Ovary (tissue), 9 donors: ENCODE data around the gene MMAB. TPM values are rescaled to one million over a fixed set of nuclear protein-coding genes. Genes with fewer than 3 reads are reported as not detected.

ENCODE experiments used
- DNase-seq, 5 donors: peaks; one replicate each; pipeline ENCODE4 v3.0.0-alpha.2; 2019 to 2020
- H3K27ac ChIP-seq, 2 donors: fragments of 200-600 bp; one replicate each; pipeline versions ENCODE4 v1.5.1 to v1.8.0; 2019 to 2022
- H3K27me3 ChIP-seq: fragments of 200-600 bp; one replicate; pipeline ENCODE4 v1.8.0; 2022
- H3K36me3 ChIP-seq: fragments of 200-600 bp; sonication (generic); one replicate; pipeline ENCODE4 v1.5.1; 2019
- H3K4me1 ChIP-seq: one replicate; pipeline ENCODE4 v1.8.1; 2013; ENCODE audit warnings: mild to moderate bottlenecking, moderate library complexity; ENCODE audit not compliant: insufficient read depth
- H3K4me3 ChIP-seq: fragments of 200-600 bp; sonication (generic); one replicate; pipeline ENCODE4 v1.5.1; 2017
- H3K9me3 ChIP-seq, 2 donors: fragments of 200-600 bp in 1 of 2; sonication (generic) in 1 of 2; one replicate each; pipeline versions ENCODE4 v1.5.1 to v1.8.1; 2013 to 2019; ENCODE audit warnings: mild to moderate bottlenecking in 1 of 2, moderate library complexity in 1 of 2
- EP300 ChIP-seq: sonication (generic); formaldehyde crosslinking; IDR thresholded peaks from one replicate; pipeline ENCODE4 v1.6.1; 2017; ENCODE audit warnings: antibody characterized with exemption
- POLR2A ChIP-seq: fragments of 450-650 bp; IDR thresholded peaks from one replicate; pipeline ENCODE4 v1.6.1; 2017; ENCODE audit warnings: antibody characterized with exemption, mild to moderate bottlenecking, moderate library complexity
- WGBS, 3 donors: extraction: QIAGEN DNeasy Blood & Tissue Kit in 1 of 3; methylation state at CpG; one replicate each; pipeline versions ENCODE4 v1.1.5 to v1.1.7; 2013 to 2017; 5-methylcytosine and 5-hydroxymethylcytosine counted together
- intact Hi-C, 4 donors: fragments of 100-400 bp; cut with DNase I; formaldehyde crosslinking; loops; one replicate each; pipeline versions ENCODE4 v1.11.0 to v1.15.1; 2022 to 2023
- polyA plus RNA-seq, 2 donors: library from polyadenylated mRNA; stranded (reverse); fragments of 200-250 nt in 1 of 2; fragments of 350-450 nt in 1 of 2; fragmentation: Illumina TruSeq in 1 of 2; extraction: RNeasy Lipid Tissue Mini Kit (QIAGEN cat#74804) in 1 of 2; gene quantifications; one replicate each; pipeline ENCODE4 v1.2.3, GENCODE V29; 2013 to 2014
- total RNA-seq, 7 donors: library from RNA; depleted of rRNA in 2 of 7; stranded (reverse); fragments of >200 nt in 2 of 7; fragmentation: NEBNext Ultra II Directional in 3 of 7; extraction: Animal tissue kit (Norgen Biotek cat#: 25700) in 3 of 7; gene quantifications; one replicate each; pipeline versions ENCODE4 v1.1.0 to v1.2.4, GENCODE V29; 2016 to 2023
- TF ChIP-seq, protein P1 (sequence below), 3 donors: fragments of 450-650 bp in 2 of 3; fragments of 200-600 bp in 1 of 3; IDR thresholded peaks; one replicate each; pipeline versions ENCODE4 v1.5.1 to v1.8.0; 2016 to 2022; ENCODE audit warnings: antibody characterized with exemption in 3 of 3, mild to moderate bottlenecking in 1 of 3
- donor health status: DM: no; HTN: no; CAD: no; lungs with moderate emphysema.
- donor health status: DM: no; HTN: no; CAD: no.
- donor health status: Bipolar disorder and iron deficiency.
- donor health status: DM: yes; HTN: yes; CAD: no.
- donor health status: DM: no; HTN: no; CAD: no.
- donor health status: DM: yes; HTN: yes; CAD: no.

The MMAB gene
- total and polyA plus RNA-seq, 9 donors = 20.2 to 94.9 (median 33.2) TPM

DNA sequence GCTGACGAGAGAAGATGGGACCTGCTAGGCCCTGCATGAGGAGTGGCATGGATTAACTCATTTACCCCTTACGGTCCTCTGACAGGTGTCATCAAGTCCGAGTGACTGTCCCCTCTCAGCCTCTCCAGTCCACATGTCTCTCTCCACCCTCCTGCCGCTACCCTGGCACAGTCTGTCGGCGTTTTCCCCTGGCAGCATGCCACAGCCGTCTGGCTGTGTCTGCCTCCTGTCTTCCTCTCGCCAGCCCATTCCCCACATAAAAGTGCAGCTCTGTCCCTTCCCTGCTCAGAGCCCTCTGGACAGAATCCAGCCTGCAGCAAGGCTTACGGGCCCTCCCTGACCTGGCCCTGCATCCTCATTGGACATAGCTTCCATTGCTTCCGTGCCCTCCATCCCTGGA lies 50.2 kb downstream of the MMAB start:
- H3K4me3 ChIP-seq = no peak overlapping the region
- H3K4me1 ChIP-seq = no peaks in the 10 kb centered on the region
- H3K27me3 ChIP-seq = no peaks in the 10 kb centered on the region
- no peaks in the 10 kb centered on the region for H3K9me3 ChIP-seq
- TF ChIP-seq EP300 (no peak), POLR2A (no peak)
- TF ChIP-seq, protein P1, sequence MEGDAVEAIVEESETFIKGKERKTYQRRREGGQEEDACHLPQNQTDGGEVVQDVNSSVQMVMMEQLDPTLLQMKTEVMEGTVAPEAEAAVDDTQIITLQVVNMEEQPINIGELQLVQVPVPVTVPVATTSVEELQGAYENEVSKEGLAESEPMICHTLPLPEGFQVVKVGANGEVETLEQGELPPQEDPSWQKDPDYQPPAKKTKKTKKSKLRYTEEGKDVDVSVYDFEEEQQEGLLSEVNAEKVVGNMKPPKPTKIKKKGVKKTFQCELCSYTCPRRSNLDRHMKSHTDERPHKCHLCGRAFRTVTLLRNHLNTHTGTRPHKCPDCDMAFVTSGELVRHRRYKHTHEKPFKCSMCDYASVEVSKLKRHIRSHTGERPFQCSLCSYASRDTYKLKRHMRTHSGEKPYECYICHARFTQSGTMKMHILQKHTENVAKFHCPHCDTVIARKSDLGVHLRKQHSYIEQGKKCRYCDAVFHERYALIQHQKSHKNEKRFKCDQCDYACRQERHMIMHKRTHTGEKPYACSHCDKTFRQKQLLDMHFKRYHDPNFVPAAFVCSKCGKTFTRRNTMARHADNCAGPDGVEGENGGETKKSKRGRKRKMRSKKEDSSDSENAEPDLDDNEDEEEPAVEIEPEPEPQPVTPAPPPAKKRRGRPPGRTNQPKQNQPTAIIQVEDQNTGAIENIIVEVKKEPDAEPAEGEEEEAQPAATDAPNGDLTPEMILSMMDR (IDR thresholded peaks at IDR 0.05) = no peak
- DNase-seq = peak in 1 of 5 donors; percentile 32
- 71 to 78% (median 77%) methylated on average over 10 of the region's 10 CpGs for WGBS, 3 donors
- intact Hi-C loops = loop anchor here in 2 of 4 donors (10.0 kb wide), 1 partner anchor 252 kb away; no protein-coding TSS in a partner anchor
- H3K36me3 ChIP-seq = no peaks in the 10 kb centered on the region
- H3K27ac ChIP-seq = no peak overlapping the region

DNA sequence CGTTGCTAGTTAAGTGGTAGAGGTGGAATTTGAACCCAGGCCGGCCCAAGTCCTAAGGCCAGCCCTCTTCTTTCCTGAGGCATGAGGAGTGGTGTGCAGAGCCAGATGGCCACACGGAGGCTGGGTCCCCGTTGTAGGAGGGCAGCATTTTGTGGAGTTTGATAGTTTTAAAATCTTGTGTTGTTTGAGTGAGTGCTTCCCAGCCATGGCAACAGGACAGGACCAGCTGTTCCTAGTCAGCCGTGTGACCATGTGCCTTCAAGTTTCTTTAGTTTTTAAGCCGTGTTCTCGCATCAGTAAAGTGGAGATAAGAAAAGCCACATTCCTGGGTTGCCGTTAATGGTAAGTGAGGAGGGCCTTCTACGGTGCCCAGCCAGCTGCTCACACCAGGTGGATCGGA lies 51.5 kb downstream of the MMAB start:
- H3K4me1 ChIP-seq = no peaks in the 10 kb centered on the region
- intact Hi-C loops = loop anchor here in 2 of 4 donors (10.0 kb wide), 1 partner anchor 253 kb away; no protein-coding TSS in a partner anchor
- H3K27ac ChIP-seq = no peak overlapping the region
- no peak overlapping the region for H3K4me3 ChIP-seq
- peak in 1 of 5 donors; percentile 28 for DNase-seq
- no peak for TF ChIP-seq EP300
- TF ChIP-seq, protein P1 (IDR thresholded peaks at IDR 0.05) = no peak
- no peak for TF ChIP-seq POLR2A
- H3K27me3 ChIP-seq = no peaks in the 10 kb centered on the region
- no peaks in the 10 kb centered on the region for H3K36me3 ChIP-seq
- H3K9me3 ChIP-seq = no peaks in the 10 kb centered on the region
- WGBS, 3 donors = 29 to 52% (median 32%) methylated on average over 10 of the region's 10 CpGs

DNA sequence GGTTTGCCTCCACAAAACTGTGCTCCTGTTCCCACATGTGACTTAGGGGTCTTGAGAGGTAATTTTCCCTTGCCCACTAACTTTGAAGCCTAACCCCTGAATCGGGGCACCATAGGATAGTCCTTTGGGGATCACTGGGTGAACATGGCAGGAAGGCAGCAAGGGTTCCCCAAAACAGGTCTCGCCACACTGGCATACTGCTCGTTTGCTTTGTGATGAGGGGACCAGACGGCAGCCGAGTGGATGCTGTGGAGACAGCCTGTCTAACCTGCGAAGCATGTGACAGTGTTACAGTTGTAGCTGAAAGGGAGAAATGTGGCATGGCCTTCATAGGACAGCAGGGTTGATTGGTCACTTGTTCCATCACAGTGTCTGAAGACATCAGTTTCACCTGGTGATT lies 53.5 kb downstream of the MMAB start:
- 87 to 90% (median 89%) methylated on average over 6 of the region's 6 CpGs for WGBS, 3 donors
- intact Hi-C loops = loop anchor here in 3 of 4 donors (10.0 kb wide), 3 partner anchors 195 to 255 kb away; partner anchors contain the start of gene FAM222A (in 1 of the 3)
- Histone ChIP-seq H3K4me1 (no peaks in the 10 kb centered on the region), H3K9me3 (no peaks in the 10 kb centered on the region), H3K36me3 (no peaks in the 10 kb centered on the region), H3K27me3 (no peaks in the 10 kb centered on the region), H3K4me3 (no peak overlapping the region), H3K27ac (peak overlapping the region in 1 of 2 donors; percentile 51)
- no peak for DNase-seq
- TF ChIP-seq, protein P1 (IDR thresholded peaks at IDR 0.05) = no peak
- TF ChIP-seq EP300 (no peak), POLR2A (no peak)

DNA sequence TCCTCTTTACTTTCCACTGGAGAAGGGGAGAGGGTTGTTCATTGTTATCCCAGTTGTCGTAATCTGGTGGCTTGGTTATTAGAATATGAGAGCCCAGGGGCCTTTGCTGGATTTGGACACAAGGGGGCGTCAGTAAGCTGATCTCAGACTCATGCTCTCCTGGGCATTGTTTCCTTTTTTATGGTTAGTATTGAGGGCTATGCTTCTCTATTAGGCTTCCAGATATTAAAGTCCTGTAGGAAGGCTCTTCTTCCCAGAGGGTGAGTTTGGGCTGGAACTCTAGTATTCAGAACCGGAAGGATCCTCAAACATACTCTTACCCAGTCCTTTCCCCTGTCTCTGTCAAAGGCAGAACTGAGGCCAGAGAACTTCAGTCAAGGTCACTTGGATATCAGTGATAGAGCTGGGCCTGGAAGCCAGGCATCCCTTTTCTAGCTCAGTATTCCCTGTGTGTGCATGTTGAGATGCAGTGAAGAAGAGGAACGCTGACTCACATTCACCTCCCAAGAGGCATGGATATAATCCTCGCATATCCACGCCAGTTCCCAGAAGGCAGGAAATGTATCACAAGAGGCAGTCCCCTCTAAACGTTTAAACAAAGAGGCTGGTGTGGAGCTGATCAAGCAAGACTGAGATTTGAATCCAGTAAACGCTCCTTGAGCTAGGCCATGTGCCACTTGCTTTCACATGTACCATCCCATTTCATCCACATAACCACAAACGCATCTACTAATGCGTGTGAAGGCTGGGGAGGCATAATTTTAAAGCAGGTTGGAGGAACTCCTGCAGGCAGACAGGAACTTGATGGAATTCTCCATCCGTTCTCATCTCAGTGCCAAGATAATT lies 54.3 kb downstream of the MMAB start:
- H3K4me1 ChIP-seq = peaks cover 2% of the 10 kb centered on the region
- intact Hi-C loops = loop anchor here in 1 of 4 donors (10.0 kb wide), 2 partner anchors 196 to 246 kb away; partner anchors contain the start of gene FAM222A
- no peak for TF ChIP-seq POLR2A
- TF ChIP-seq, protein P1 (IDR thresholded peaks at IDR 0.05) = peak in 2 of 3 donors; percentile 39 to 55
- no peak for TF ChIP-seq EP300
- H3K27me3 ChIP-seq = no peaks in the 10 kb centered on the region
- no peaks in the 10 kb centered on the region for H3K9me3 ChIP-seq
- H3K36me3 ChIP-seq = no peaks in the 10 kb centered on the region
- DNase-seq = peak; percentile 57 to 78 (median 71)
- H3K27ac ChIP-seq = peak overlapping the region in 1 of 2 donors; percentile 51
- WGBS, 3 donors = 17 to 35% (median 23%) methylated on average over 11 of the region's 11 CpGs
- no peak overlapping the region for H3K4me3 ChIP-seq
